GM19043 (cell line): Measurements from ENCODE around the gene POU3F3.

Experiments used
- ATAC-seq: cut with Tn5 transposase; IDR thresholded peaks from one replicate; pipeline ENCODE4 v1.9.1; 2021; ENCODE audit warnings: low read depth; ENCODE audit not compliant: unreplicated experiment

POU3F3 gene

GRCh38 chr2:104853534-104854497, at the start of gene POU3F3:
Gene POU3F3 (plus strand): TSS chr2:104854115. CDS start chr2:104855511, 1,396 bp downstream.
- ATAC-seq, result peak; percentile 38

GRCh38 chr2:104804148-104804890, 49.6 kb upstream of the POU3F3 start:
- ATAC-seq, result no peak

GRCh38 chr2:104812286-104812685, 41.6 kb upstream of the POU3F3 start:
- ATAC-seq, result no peak

- no peak for ATAC-seq
These were observed 37.8 kb upstream of the POU3F3 start for GRCh38 chr2:104816143-104816542.

GRCh38 chr2:104818264-104818663, 35.7 kb upstream of the POU3F3 start:
- ATAC-seq, result no peak

GRCh38 chr2:104820126-104820525, 33.8 kb upstream of the POU3F3 start:
- ATAC-seq, result no peak

GRCh38 chr2:104825124-104825865, 28.6 kb upstream of the POU3F3 start:
- no peak for ATAC-seq

GRCh38 chr2:104826016-104826415, 27.9 kb upstream of the POU3F3 start:
- no peak for ATAC-seq

GRCh38 chr2:104831742-104832141, 22.2 kb upstream of the POU3F3 start:
- no peak for ATAC-seq

- no peak for ATAC-seq
These were observed 19.3 kb upstream of the POU3F3 start for GRCh38 chr2:104834431-104835153.

GRCh38 chr2:104836265-104836664, 17.6 kb upstream of the POU3F3 start:
- ATAC-seq, result no peak

- ATAC-seq, result no peak
These were observed 17.1 kb upstream of the POU3F3 start for GRCh38 chr2:104836841-104837240.

GRCh38 chr2:104840156-104840555, 13.8 kb upstream of the POU3F3 start:
- ATAC-seq, result no peak

- no peak for ATAC-seq
These were observed 12.9 kb upstream of the POU3F3 start for GRCh38 chr2:104840893-104841585.

- no peak for ATAC-seq
These were observed 12.2 kb upstream of the POU3F3 start for GRCh38 chr2:104841744-104842143.

- no peak for ATAC-seq
These were observed 8.9 kb upstream of the POU3F3 start for GRCh38 chr2:104844807-104845551.

GRCh38 chr2:104845552-104845931, 8.4 kb upstream of the POU3F3 start:
- ATAC-seq, result no peak

GRCh38 chr2:104845946-104846785, 7.7 kb upstream of the POU3F3 start:
- ATAC-seq, result no peak
